ENCODE measurements around the gene TGFBRAP1.
A peak's percentile ranks its signal among the peaks of the same experiment; 100 is the strongest.
"Not testable (repeated sequence)": the region's sequence is repeated elsewhere in the genome, so short reads cannot be mapped to it uniquely, and the experiment has no call there.

TGFBRAP1 gene

DNA sequence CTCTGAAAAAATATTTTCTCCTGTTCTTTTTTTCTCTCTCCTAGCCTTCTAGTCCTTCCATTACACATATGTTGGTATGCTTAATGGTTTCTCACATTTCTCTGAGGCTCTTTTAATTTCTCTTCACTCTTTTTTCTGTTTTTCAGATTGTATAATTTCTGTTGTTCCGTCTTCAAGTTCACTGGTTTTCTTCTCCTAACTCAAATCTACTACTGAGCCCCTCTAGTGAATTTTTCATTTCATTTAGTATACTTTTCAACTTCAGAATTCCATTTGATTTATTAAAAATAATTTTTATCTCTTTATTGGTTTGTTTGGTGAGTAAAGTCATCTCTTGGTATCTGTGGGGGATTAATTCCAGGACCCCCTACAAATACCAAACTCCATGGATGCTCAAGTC is 27.6 kb upstream of the TGFBRAP1 start:
- no peak for DNase-seq

DNA sequence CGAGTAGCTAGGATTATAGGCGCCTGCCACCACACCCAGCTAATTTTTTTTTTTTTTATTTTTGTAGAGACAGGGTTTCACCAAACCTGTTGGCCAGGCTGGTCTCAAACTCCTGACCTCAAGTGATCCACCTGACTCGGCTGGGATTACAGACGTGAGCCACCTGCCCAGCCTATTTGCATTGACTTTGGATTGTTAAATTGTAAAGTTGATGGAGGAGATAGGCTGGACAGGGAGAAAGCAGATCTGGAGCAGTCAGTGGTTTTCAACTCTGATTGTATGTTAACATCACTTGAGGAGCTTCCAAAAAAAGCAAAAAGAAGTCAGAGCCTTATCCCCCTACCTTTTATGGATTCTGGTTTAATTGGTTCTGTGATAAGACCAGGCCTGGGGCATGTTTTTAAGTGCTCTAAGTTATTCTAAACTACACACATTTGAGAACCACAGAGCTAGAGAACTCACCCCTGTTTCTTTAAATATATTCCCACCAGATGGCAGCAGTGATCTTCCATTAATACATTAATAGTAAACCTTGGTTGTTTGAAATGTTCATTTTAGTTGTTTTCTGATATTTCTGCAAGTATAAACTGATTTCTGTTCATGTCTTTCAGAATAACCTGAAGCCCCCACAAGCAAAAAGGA is 15.3 kb upstream of the TGFBRAP1 start:
- no peak for DNase-seq

DNA sequence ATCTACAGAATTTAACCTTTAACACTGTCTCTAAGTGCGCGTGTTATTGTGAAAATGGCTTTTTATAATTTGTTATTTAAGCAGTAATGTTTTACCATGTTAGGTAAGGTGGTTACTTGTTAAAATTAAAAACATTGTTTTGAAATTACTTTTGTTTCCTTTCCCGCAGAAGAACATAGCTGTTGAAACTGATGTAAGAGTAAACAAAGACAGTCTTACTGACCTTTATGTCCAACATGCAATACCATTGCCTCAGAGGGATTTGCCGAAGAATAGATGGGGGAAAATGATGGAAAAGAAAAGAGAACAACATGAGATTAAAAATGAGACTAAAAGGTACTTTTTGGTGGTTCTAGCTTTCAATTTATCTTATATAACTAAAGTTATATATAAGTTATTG is 9.9 kb upstream of the TGFBRAP1 start:
- DNase-seq: no peak

DNA sequence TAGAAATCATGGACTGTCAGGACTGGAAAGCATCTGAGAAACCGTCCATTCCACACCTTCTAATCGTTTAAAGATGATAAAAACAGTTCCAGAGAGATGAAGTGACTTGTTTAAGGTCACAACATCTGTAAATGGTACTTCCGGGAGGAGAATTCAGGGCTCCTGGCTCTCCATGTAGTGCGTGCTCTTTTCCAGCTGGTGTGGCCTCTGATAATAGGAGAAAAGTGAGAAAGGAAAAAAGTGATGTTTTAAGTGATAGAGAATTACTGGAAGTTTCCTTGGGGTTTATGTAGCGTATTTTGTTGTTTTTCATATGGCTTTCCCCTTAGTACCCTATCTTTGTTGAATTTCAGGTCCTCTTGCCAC is 8.5 kb upstream of the TGFBRAP1 start:
- DNase-seq: no peak

DNA sequence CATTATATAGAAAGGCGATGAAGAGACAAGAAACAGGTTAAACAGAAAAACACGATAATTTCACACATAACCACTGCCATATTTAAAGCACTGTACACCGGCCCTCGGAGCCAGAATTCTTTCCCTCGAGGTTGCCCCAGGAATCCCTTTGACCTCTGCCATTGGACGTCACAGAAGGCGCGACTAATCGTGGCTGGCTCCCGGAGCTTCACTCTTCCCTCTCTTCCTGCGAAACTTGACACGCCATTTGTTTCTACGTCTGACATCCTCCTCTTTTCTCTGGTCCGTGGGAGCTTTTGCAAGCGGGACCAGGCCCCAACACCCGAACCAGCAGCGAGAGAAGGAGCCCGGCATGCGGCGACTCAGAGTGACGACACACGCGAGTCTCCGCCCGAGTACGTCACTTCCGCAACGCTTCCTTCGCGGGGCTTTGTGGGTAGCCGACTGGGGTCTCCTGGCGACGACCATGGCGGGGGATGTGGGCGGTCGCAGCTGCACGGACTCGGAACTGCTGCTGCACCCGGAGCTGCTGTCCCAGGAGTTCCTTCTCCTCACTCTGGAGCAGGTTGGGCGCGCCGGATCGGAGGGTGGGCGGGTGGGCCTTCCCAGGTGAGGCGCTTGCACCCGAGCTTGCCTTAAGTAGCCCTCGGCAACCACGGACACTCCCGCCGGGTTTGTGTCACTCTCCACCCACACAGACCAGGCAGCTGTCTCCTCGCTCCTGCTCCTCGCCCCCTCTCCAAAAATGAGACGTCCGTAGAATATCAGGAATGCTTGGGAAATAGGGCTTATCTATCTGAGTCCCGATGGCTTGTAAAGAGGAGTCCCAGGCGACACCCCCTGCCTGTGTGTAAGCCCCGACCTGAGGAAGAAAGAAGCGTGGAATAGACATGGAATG is 7.8 kb upstream of the TGFBRAP1 start, which contains the start of gene C2orf49:
Gene C2orf49 (plus strand): TSS at position 419 of the 898 bp plus-strand sequence. CDS start 48 bp downstream, at position 467.
- DNase-seq: peak; percentile 85

DNA sequence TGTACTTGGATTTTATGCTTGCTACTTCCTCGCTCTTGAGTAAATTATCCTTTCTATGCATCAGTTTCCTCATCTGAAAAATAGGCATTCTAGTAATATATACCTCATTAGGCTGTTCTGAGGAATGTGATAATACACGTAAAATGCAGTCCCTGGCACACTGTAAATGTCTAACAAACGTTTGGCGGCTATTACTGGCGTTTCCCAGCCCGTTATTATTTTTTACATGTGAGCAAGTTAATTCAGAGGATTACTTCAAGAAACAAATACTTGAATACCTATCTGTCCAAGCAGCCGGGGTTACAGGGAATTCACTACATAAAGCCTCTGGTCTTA is 7.2 kb upstream of the TGFBRAP1 start:
- no peak for DNase-seq

DNA sequence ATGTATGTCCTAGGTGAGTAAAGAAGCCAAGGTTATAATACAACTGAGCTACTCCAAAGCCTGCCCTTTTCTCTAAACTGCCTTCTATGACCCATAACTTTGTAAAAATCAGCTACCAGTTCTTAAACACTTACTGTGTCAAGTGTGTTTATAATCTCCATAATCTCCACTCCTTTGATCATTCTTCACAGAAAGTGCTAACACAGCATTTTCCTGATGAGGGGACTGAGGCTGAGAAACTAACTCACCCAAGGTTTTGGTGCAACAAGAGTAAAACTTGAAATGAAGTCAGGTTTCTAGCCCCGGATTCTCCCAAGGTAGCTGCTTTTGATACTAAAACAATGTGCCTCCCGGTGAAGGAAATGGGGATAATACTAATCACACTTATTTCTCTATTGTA is 5.9 kb upstream of the TGFBRAP1 start:
- DNase-seq: no peak

DNA sequence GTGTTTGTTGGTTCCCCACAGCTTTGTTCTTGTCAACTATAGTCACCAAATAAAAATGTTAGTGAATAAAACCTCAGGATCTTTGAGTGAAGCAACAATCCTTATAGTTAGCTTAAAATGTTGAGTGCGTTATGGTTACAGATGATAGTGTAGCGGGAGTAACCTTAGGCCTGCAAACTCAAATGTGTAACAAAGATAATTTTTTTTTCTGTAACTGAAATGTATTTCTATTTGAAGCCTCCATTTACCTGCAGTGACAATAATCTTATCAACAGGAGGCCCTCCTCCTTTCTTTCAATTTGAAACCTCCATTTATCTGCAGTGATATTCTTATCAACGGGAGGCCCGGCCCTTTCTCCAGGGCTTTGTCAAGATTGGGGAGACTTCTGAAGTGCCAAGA is 4.7 kb upstream of the TGFBRAP1 start:
- no peak for DNase-seq

DNA sequence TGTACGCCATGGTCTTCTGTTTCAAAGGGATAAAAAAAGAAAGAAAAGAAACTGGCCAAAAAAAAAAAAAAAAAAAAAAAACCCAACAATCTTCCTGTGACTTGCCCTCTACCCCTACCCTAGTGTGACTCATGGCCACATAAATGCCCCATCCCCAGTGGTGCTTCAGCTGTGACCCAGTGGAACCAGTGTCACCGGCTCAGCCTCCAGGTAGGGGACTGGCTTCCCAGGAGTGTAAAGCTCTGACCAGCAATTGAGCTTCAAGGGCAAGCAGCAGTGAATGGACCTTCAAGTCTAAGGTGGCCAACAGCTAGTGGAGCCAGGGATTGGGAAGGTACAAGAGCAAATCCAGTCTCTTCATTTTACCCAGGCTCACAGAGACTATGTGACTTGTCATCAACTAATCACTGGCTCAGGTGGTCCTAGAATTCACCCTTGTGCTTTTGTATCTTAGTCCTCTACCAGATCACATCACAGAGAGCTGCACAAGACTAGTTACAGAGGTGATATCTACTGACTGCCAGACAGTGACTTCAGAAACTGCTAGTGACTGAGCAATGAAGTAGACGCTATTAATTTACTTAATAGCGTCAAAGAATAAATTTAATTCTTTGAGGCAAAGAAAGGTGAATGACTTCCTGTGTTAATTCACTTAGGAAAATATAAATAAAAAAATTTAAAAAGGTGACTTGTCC is 1.3 kb upstream of the TGFBRAP1 start:
- no peak for DNase-seq

DNA sequence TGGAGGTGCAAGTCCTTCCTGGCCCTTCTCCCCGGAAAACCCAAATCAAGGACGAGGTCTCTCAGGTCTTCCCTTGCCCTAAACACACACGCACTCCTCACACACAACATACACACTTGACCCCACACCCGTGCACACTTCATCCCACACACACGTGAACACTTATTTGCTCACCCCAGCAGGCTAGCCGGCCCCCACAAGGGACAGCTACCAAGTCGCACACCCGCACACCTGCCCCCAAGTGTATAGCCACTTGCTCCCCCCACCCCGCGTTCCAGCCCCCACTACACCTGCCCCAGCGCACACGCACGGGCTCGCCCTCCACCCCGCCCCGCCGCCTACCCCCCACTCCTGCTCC is 359 bp downstream of the TGFBRAP1 start:
- DNase-seq: peak; percentile 36

DNA sequence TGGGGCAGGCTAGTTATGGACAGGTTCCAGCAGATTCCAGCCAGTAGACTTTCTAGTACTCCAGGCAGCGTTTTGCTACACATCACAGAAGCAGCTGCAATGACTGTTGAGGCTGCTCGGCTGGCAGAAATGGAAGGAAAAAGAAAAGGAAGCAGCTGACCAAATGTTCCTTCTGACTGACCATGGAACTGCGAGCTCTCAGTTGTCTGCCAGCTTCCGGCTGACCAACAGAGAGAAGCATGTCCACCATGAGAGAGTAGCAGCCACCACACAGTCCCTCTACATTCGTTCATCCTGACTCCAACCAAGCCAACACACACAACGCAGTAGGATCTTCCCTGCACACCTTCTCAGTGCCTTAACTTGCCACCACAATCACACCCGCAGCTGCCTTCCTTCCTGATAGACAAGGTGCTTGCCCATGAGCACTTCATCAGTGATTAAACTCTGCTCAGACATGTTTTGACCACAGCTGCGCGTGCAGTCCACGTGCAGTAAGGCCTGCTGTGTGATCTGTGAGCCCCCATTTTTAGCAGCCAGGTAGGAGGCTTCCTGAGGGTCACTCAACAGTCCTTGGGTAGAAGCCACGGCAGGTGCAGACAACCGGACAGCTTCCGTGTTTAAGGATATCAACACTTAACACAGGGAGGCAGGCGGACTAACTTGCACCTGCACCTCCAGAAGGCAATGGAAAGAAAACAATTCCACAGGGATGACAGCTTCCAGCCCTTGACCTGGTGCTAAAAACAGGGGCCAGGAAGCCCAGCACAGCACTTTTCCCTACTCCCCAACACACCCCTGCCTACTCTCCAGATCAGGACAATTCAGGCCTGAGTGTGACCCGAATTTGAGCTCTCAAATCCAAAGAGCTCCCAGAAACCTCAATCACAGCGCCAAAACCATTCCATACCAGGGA is 996 bp downstream of the TGFBRAP1 start:
- peak; percentile 33 for DNase-seq

DNA sequence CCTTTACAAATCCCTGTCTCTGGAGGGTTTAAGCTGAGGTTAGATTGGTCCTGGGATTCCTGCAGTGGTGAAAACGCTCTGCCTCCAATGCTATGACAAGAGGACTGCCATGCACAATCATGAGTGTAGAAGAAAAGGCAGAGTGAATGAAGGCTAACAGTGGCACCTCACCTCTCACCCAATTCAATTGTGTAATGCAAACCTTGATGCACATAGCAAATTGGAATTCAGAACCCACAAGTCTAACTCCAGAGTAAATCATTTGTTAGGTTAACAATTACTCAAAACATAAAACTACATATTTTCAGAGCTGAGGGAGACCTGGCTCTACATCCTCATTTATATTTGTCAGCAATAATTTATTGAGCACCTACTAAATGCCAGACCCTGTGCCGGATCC is 1.8 kb downstream of the TGFBRAP1 start:
- no peak for DNase-seq

DNA sequence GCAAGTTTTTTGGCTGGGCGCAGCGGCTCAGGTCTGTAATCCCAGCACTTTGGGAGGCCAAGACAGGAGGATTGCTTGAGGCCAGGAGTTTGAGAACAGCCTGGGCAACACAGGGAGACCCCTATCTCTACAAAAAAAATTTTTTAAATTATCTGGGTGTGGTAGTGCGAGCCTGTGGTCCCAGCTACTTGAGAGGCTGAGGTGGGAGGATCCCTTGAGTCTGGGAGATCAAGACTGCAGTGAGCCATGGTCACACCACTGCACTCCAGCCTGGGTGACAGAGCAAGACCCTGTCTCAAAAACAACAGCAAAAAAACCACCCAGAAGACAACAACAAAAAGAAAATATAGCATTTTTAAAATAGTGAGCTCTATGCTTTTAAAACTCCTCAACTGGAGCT is 2.3 kb downstream of the TGFBRAP1 start:
- not testable (repeated sequence) for DNase-seq

DNA sequence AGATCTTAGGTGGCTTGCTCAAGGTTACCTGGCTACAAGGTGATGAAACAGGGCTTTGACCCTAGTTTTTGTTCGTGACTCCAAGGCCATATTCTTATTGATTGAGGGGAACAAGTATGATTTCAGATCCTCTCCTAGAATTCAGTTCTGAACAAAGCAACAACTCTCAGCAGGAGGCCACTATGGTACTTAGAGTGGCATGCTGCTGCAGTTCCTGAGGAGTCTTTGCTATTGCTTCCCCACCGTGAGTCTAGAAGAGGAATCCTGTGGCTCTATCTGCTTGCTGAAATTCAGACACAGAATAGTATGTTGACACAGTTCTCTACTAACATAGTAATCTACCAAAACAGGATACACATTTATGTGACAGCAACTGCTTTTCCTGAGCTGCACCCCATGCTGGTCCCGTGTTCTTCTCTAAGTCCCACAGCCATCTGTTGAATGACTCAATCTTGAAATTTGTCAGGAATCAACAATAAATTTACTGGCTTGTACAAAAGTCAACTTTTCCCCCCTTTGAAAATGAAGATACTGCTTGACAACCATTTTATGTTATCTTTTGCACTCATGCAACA is 4.1 kb downstream of the TGFBRAP1 start:
- DNase-seq: no peak

DNA sequence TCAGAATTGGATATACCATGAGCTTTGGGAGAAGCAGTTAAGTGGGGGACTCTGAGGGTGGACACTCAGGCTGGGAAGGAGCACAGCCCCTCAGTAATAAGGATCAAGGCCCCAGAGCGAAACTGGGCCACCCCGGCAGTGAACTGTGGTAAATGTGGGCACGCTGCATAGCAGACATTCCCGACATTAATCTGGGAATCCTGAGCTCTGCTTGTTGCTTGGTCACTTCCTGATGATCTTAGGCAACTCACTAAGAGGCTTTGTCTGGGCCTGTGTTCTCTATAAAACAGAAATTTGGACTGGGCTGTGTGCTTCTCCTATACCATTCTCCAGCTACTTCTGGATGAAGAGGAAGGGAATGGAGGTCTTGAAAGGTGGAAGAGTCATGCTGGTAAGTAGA is 4.8 kb downstream of the TGFBRAP1 start:
- DNase-seq: no peak

DNA sequence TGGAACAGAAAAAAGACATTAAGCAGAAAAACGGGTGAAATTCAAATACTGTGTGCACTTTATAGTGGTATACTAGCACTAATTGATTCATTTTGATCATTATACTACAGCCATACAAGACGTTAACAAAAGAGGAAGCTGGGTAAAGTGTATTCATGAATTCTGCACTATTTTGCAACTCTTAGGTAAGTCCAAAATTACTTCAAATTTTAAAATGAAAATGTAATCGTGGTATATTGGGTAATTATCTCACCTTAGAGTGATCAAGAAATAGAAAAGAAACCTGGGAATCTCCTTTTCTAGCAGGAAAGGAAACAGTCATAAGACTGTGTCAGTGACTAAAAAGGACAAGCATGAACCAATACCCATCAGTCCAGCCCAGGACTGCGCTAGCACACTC is 5.4 kb downstream of the TGFBRAP1 start:
- DNase-seq: no peak

DNA sequence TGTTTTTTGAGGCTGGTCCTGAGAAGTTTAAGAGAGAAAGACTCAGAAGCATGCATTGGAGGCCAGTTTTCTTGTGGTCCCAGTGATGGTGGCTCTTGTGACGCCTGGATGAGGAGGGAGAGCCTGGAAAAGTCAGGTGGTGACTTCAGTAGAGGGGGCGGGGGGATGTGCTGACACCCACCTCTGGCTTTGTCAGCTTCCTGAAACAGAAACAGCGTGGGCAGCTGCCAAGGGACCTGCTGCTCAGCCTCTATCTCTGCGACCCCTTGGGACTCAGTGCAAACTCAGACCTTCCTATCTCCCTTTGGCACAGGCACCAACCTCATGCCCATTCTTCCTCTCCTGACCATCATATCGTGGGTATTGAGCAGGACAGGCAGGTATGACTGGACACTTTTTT is 6.4 kb downstream of the TGFBRAP1 start:
- DNase-seq: no peak

DNA sequence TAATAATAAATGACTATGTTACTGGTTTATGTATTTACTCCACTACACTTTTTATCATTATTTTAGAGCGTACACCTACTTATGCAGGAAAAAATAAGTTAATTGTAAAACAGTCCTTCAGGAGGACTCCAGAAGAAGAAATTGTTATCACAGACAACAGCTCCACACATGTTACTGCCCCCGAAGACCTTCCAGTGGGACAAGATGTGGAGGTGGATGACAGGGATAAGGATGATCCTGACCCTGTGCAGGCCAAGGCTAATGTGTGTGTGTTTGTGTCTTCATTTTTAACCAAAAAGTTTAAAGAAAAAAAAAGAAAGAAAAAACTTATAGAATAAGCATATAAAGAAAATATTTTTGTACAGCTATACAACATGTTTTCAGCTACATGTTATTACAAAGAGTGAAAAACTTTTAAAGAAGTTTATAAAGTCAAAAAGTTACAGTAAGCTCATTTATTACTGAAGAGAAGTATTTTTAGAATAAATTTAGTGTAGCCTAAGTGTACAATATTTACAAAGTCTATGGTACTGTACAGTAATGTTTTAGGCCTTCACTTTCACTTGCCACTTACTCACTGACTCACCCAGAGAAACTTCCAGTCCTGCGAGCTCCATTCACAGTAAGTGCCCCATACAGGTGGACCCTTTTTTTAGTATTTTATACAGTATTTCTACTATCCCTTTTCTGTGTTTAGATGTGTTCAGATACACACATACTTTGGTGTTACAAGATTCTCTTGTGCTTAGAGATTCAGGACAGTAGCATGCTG is 7.5 kb downstream of the TGFBRAP1 start:
- no peak for DNase-seq

DNA sequence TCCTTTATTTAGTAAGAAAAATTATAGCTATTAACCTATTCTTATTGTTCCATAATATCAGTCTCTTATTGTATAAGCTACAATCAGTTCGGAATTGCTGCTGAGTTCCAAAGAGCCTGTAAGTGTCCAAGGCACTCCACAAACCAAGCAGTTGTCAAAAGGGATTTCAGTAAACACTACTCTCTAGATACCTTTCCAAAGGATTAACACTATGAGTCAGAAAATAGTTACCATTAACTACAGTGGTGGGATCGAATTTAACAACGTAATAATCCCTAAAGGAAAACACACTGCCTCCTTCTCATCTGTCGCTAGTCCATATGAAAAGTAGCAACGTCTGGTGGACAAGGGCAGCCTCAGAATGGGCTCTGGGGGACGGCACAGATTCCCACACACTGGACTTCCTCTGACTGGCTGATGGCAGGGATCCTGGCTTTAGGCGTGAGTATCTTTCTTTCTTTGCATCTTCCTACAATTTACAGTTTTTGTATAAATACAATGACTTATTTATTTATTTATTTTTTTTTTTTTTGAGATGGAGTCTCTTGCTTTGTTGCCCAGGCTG is 8.8 kb downstream of the TGFBRAP1 start:
- no peak for DNase-seq

DNA sequence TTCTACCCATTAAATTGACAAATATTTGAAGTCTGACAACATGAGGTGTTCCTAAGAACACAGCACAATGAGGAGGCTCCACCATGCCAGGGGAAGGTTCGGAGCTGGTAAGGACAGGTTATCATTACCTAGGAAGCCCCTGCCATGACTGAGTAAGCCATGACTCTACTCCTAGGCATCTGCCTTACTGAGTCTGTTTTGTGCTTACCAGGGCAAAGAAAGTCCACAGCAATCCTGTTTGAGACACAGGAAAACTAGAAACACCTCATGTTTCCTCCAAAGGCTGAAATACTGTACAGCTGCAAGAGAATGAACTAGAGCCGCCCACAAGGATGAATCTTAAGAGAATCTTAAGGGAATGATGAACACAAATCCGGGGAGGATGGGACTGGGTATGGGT is 11.6 kb downstream of the TGFBRAP1 start:
- no peak for DNase-seq

DNA sequence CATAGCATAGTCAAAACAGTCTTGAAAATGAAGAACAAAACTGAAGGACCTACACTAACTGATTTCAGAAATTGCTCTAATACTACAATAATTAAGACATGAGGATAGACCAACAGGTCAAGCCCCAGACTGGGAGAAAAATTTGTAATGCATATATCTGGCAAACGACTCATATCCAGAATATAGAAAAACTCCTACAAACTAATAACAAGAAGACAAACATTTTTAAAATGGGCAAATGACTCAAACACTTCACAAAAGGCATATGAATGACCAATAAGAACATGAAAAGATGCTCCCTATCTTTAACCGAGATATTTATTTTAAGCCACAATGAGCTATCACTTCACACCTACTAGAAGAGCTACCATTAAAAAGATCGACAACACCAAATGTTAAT is 14.2 kb downstream of the TGFBRAP1 start:
- no peak for DNase-seq
